Ovary (tissue), 3 donors: ENCODE measurements around the gene C3AR1.
"Not testable (repeated sequence)": the region's sequence is repeated elsewhere in the genome, so short reads cannot be mapped to it uniquely, and the experiment has no call there.

Experiments
- CTCF ChIP-seq, 3 donors: fragments of 450-650 bp in 2 of 3; fragments of 200-600 bp in 1 of 3; IDR thresholded peaks; one replicate each; pipeline versions ENCODE4 v1.5.1 to v1.8.0; 2016 to 2022; ENCODE audit warnings: antibody characterized with exemption in 3 of 3, mild to moderate bottlenecking in 1 of 3
- EP300 ChIP-seq: sonication (generic); formaldehyde crosslinking; IDR thresholded peaks from one replicate; pipeline ENCODE4 v1.6.1; 2017; ENCODE audit warnings: antibody characterized with exemption
- POLR2A ChIP-seq: fragments of 450-650 bp; IDR thresholded peaks from one replicate; pipeline ENCODE4 v1.6.1; 2017; ENCODE audit warnings: antibody characterized with exemption, mild to moderate bottlenecking, moderate library complexity
- donor health status: DM: no; HTN: no; CAD: no.

- not testable (repeated sequence) for TF ChIP-seq CTCF (IDR thresholded peaks at IDR 0.05); POLR2A; EP300
Measured at GRCh38 chr12:8018213-8018612, 47.9 kb downstream of the C3AR1 start.
